Gastrocnemius medialis (tissue), 4 donors: ENCODE data around the gene HMCN1. TPM values are rescaled to one million over a fixed set of nuclear protein-coding genes. Genes with fewer than 3 reads are reported as not detected.

Source experiments
- ATAC-seq, 2 donors: fragments of 150-250 bp; one replicate each; pipeline ENCODE4 v1.9.1; 2016
- DNase-seq, 2 donors: peaks; one replicate each; pipeline ENCODE4 v3.0.0-alpha.2; 2019
- H3K27ac ChIP-seq, 4 donors: fragments of 200-600 bp; sonication (generic); 1 replicate in 1 of 4; 2 replicates in 3 of 4; pipeline ENCODE4 v1.5.1; 2016 to 2018; ENCODE audit warnings: mild to moderate bottlenecking in 2 of 4, moderate library complexity in 1 of 4
- H3K27me3 ChIP-seq, 3 donors: fragments of 200-600 bp; sonication (generic) in 2 of 3; 1 replicate in 1 of 3; 2 replicates in 2 of 3; pipeline versions ENCODE4 v1.5.1 to v1.6.0; 2016 to 2019; ENCODE audit warnings: mild to moderate bottlenecking in 1 of 3, moderate library complexity in 1 of 3
- H3K36me3 ChIP-seq, 2 donors: fragments of 200-600 bp; sonication (generic) in 1 of 2; one replicate each; pipeline ENCODE4 v1.5.1; 2017 to 2018
- H3K4me1 ChIP-seq, 2 donors: fragments of 200-600 bp; sonication (generic) in 1 of 2; one replicate each; pipeline ENCODE4 v1.5.1; 2016 to 2017; ENCODE audit warnings: mild to moderate bottlenecking in 2 of 2
- H3K4me3 ChIP-seq, 4 donors: fragments of 200-600 bp; sonication (generic) in 3 of 4; 1 replicate in 1 of 4; 2 replicates in 3 of 4; pipeline ENCODE4 v1.5.1; 2016 to 2019; ENCODE audit warnings: mild to moderate bottlenecking in 2 of 4
- H3K9me3 ChIP-seq, 3 donors: fragments of 200-600 bp; sonication (generic) in 2 of 3; 1 replicate in 1 of 3; 2 replicates in 2 of 3; pipeline ENCODE4 v1.5.1; 2016 to 2019
- POLR2A ChIP-seq, 2 donors: fragments of 450-650 bp; IDR thresholded peaks; one replicate each; pipeline ENCODE4 v1.6.1; 2017; ENCODE audit warnings: antibody characterized with exemption in 2 of 2, mild to moderate bottlenecking in 2 of 2, moderate library complexity in 2 of 2
- in situ Hi-C, 4 donors: fragments of 200-750 bp; cut with MboI; loops; one replicate each; pipeline versions ENCODE4 v1.15.0 to v1.8.0; 2017; ENCODE audit warnings: low sequenced_read_pairs in 4 of 4
- intact Hi-C: fragments of 100-400 bp; cut with DNase I; formaldehyde crosslinking; loops from one replicate; pipeline ENCODE4 v1.15.1; 2023; ENCODE audit warnings: low total_unique reads
- total RNA-seq, 4 donors: library from RNA; depleted of rRNA; stranded (reverse); fragments of >200 nt; gene quantifications; one replicate each; pipeline versions ENCODE4 v1.1.0 to v1.2.3, GENCODE V29; 2016
- TF ChIP-seq, protein P1 (sequence below), 5 experiments: fragments of 450-650 bp in 3 of 5; fragments of 200-600 bp in 2 of 5; sonication (generic) in 2 of 5; IDR thresholded peaks in 4 of 5; conservative IDR thresholded peaks in 1 of 5; 1 replicate in 4 of 5; 2 replicates in 1 of 5; pipeline ENCODE4 v1.5.1; 2016 to 2019; ENCODE audit warnings: antibody characterized with exemption in 5 of 5, mild to moderate bottlenecking in 3 of 5, moderate library complexity in 3 of 5

HMCN1 gene
- total RNA-seq, 4 donors from 2014 or later, result 2.6 to 7.5 (median 5.1) TPM

DNA sequence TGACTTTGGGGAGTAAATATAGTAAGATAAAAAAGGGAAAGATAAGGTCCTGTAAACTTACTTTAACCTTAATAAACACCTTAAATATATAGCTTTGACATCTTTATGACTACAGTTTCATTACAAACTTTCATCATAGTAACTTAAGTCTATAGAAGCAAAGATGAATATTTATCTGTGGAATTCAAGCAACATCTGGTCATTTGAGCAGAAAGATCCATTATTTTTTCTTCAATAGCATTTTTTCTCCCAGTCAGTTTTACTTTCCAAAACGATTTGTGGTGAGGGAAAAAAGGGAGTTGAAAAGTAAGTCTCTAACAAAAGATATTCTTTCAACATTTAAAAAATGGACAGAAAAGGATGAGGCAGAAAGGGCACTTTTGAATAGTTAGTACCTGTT is 69.0 kb downstream of the HMCN1 start:
- in situ Hi-C loops (loop anchor here in 1 of 4 donors (25.0 kb wide), 1 partner anchor 409 kb away; no protein-coding TSS in a partner anchor), intact Hi-C loops (no loop called here)
- no peak for ATAC-seq

GRCh38 chr1:185804206-185804605 is 70.0 kb downstream of the HMCN1 start:
- no peaks in the 10 kb centered on the region for H3K4me1 ChIP-seq
- no peak overlapping the region for H3K4me3 ChIP-seq
- H3K9me3 ChIP-seq, result no peaks in the 10 kb centered on the region
- ATAC-seq, result no peak
- intact Hi-C loops (no loop called here), in situ Hi-C loops (loop anchor here in 1 of 4 donors (25.0 kb wide), 1 partner anchor 408 kb away; no protein-coding TSS in a partner anchor)
- TF ChIP-seq, protein P1, sequence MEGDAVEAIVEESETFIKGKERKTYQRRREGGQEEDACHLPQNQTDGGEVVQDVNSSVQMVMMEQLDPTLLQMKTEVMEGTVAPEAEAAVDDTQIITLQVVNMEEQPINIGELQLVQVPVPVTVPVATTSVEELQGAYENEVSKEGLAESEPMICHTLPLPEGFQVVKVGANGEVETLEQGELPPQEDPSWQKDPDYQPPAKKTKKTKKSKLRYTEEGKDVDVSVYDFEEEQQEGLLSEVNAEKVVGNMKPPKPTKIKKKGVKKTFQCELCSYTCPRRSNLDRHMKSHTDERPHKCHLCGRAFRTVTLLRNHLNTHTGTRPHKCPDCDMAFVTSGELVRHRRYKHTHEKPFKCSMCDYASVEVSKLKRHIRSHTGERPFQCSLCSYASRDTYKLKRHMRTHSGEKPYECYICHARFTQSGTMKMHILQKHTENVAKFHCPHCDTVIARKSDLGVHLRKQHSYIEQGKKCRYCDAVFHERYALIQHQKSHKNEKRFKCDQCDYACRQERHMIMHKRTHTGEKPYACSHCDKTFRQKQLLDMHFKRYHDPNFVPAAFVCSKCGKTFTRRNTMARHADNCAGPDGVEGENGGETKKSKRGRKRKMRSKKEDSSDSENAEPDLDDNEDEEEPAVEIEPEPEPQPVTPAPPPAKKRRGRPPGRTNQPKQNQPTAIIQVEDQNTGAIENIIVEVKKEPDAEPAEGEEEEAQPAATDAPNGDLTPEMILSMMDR (IDR thresholded peaks at IDR 0.05 in 4 of 5, conservative IDR thresholded peaks at IDR 0.05 in 1 of 5), result no peak
- no peak for TF ChIP-seq POLR2A (IDR thresholded peaks at IDR 0.05)
- no peak for DNase-seq
- H3K27me3 ChIP-seq, result no peaks in the 10 kb centered on the region
- no peaks in the 10 kb centered on the region for H3K36me3 ChIP-seq
- H3K27ac ChIP-seq, result no peak overlapping the region

More for the DNA sequence above, 69.0 kb downstream of the HMCN1 start:
- TF ChIP-seq POLR2A (IDR thresholded peaks at IDR 0.05), result no peak
- TF ChIP-seq, protein P1 (IDR thresholded peaks at IDR 0.05 in 4 of 5, conservative IDR thresholded peaks at IDR 0.05 in 1 of 5), result no peak
- Histone ChIP-seq H3K9me3 (no peaks in the 10 kb centered on the region), H3K4me1 (no peaks in the 10 kb centered on the region), H3K36me3 (no peaks in the 10 kb centered on the region), H3K4me3 (no peak overlapping the region), H3K27me3 (no peaks in the 10 kb centered on the region), H3K27ac (no peak overlapping the region)
- DNase-seq, result no peak

- TF ChIP-seq, protein P1 (IDR thresholded peaks at IDR 0.05 in 4 of 5, conservative IDR thresholded peaks at IDR 0.05 in 1 of 5), result no peak
- no peak for TF ChIP-seq POLR2A (IDR thresholded peaks at IDR 0.05)
- Histone ChIP-seq H3K9me3 (no peaks in the 10 kb centered on the region), H3K27ac (no peak overlapping the region), H3K4me3 (no peak overlapping the region), H3K36me3 (no peaks in the 10 kb centered on the region), H3K27me3 (no peaks in the 10 kb centered on the region), H3K4me1 (no peaks in the 10 kb centered on the region)
- no peak for ATAC-seq
- in situ Hi-C loops, result loop anchor here in 1 of 4 donors (25.0 kb wide), 1 partner anchor 408 kb away; no protein-coding TSS in a partner anchor
- intact Hi-C loops, result no loop called here
- no peak for DNase-seq
Observed at GRCh38 chr1:185804608-185805007, 70.4 kb downstream of the HMCN1 start.

DNA sequence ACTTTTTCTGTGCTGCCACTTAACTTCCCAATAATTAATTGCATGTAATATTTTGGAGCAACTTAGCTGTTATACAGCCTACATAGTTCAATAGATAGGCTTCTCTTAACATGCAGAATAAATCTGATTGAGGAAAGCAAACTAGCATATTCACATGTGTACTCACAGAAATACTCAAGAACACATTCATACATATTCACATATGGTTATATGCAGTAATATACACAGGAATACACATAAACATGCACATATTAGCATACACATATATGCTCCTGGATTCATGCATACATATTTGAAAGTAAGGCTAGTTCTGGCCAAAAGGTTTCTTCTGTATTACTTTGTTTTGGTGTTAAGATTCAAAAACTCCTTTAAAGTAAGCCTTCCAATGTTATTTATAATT is 73.1 kb downstream of the HMCN1 start:
- TF ChIP-seq, protein P1 (IDR thresholded peaks at IDR 0.05 in 4 of 5, conservative IDR thresholded peaks at IDR 0.05 in 1 of 5), result no peak
- no peak for TF ChIP-seq POLR2A (IDR thresholded peaks at IDR 0.05)
- in situ Hi-C loops, result loop anchor here in 1 of 4 donors (25.0 kb wide), 1 partner anchor 405 kb away; no protein-coding TSS in a partner anchor
- no peaks in the 10 kb centered on the region for H3K27me3 ChIP-seq
- ATAC-seq (no peak), DNase-seq (no peak)
- H3K9me3 ChIP-seq, result no peaks in the 10 kb centered on the region
- H3K36me3 ChIP-seq, result no peaks in the 10 kb centered on the region
- H3K4me3 ChIP-seq, result no peak overlapping the region
- H3K4me1 ChIP-seq, result no peaks in the 10 kb centered on the region
- H3K27ac ChIP-seq, result no peak overlapping the region
- intact Hi-C loops, result no loop called here

GRCh38 chr1:185808631-185809030 is 74.4 kb downstream of the HMCN1 start:
- Histone ChIP-seq H3K27ac (no peak overlapping the region), H3K36me3 (no peaks in the 10 kb centered on the region), H3K4me3 (no peak overlapping the region), H3K4me1 (no peaks in the 10 kb centered on the region), H3K9me3 (no peaks in the 10 kb centered on the region), H3K27me3 (no peaks in the 10 kb centered on the region)
- TF ChIP-seq POLR2A (IDR thresholded peaks at IDR 0.05), result no peak
- TF ChIP-seq, protein P1 (IDR thresholded peaks at IDR 0.05 in 4 of 5, conservative IDR thresholded peaks at IDR 0.05 in 1 of 5), result no peak
- in situ Hi-C loops (loop anchor here in 1 of 4 donors (25.0 kb wide), 1 partner anchor 404 kb away; no protein-coding TSS in a partner anchor), intact Hi-C loops (no loop called here)
- DNase-seq (no peak), ATAC-seq (no peak)
